Adrenal gland (tissue), 5 donors: ENCODE measurements around the gene ATG9B.

Source experiments
- CTCF ChIP-seq, 6 experiments: fragments of 450-650 bp in 4 of 6; fragments of 200-600 bp in 2 of 6; sonication (generic) in 1 of 6; IDR thresholded peaks; 1 replicate in 5 of 6; 2 replicates in 1 of 6; pipeline versions ENCODE4 v1.5.1 to v1.8.0; 2016 to 2021; ENCODE audit warnings: antibody characterized with exemption in 6 of 6, mild to moderate bottlenecking in 2 of 6, moderate library complexity in 1 of 6
- POLR2A ChIP-seq, 2 donors: fragments of 450-650 bp; IDR thresholded peaks; one replicate each; pipeline ENCODE4 v1.6.1; 2017; ENCODE audit warnings: antibody characterized with exemption in 2 of 2, mild to moderate bottlenecking in 2 of 2, moderate library complexity in 1 of 2
- donor health status: DM: no; HTN: no; CAD: no.

GRCh38 chr7:151031011-151031410 lies 6.7 kb upstream of the ATG9B start:
- TF ChIP-seq POLR2A (IDR thresholded peaks at IDR 0.05) (no peak), CTCF (IDR thresholded peaks at IDR 0.05) (no peak)
